ENCODE data around the gene SENP7. TPM values are rescaled to one million over a fixed set of nuclear protein-coding genes. Genes with fewer than 3 reads are reported as not detected.
"Not testable (repeated sequence)": the region's sequence is repeated elsewhere in the genome, so short reads cannot be mapped to it uniquely, and the experiment has no call there.

SENP7 gene, protein sequence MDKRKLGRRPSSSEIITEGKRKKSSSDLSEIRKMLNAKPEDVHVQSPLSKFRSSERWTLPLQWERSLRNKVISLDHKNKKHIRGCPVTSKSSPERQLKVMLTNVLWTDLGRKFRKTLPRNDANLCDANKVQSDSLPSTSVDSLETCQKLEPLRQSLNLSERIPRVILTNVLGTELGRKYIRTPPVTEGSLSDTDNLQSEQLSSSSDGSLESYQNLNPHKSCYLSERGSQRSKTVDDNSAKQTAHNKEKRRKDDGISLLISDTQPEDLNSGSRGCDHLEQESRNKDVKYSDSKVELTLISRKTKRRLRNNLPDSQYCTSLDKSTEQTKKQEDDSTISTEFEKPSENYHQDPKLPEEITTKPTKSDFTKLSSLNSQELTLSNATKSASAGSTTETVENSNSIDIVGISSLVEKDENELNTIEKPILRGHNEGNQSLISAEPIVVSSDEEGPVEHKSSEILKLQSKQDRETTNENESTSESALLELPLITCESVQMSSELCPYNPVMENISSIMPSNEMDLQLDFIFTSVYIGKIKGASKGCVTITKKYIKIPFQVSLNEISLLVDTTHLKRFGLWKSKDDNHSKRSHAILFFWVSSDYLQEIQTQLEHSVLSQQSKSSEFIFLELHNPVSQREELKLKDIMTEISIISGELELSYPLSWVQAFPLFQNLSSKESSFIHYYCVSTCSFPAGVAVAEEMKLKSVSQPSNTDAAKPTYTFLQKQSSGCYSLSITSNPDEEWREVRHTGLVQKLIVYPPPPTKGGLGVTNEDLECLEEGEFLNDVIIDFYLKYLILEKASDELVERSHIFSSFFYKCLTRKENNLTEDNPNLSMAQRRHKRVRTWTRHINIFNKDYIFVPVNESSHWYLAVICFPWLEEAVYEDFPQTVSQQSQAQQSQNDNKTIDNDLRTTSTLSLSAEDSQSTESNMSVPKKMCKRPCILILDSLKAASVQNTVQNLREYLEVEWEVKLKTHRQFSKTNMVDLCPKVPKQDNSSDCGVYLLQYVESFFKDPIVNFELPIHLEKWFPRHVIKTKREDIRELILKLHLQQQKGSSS
- total RNA-seq (10 to 100 TPM; 11.1 to 13.2 TPM), polyA plus RNA-seq (8.3 TPM)

DNA sequence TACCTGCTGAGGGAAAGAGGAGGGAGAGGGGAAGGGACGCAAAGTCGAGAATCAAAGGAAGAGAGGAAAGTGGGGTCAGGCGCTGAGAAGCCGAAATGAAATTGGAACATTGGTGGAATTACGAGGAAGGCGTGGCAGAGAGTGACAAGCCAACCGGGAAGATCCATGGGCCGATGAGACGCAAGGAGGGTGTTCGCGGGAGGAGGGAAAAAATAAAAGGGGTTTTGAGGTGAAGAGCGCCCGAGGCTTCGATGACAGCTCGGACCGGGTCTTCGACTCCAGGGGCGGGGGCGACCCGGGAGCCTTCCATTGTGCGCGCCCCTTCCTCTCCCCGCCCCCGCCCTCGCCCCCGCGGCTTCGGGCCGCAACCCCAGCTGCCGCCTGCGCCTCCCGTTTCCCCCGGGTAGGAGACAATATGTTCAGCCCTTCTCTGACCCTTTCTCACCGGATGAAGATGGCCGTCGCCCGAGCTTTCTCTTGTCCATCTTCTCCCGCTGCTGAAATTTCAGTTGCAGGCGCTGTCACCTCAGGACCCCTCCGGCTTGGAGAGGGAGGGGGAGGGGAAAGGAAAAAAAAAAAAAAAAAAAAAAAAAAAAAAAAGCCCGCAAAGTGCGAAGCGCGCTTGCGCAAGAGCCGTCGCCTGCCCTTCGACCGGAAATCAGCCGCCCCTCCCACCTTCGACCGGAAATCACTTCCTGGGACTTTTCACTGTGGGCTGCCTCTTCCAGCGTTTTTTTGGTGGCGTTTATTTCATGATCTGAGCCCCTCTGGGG, at the start of gene SENP7:
SENP7 (minus strand) TSS at position 567 of the 773 bp plus-strand sequence; CDS start at position 485, 82 bp downstream.
- Mint-ChIP-seq H3K9me3 (peaks cover 0 to 6% (median 2%) of the 10 kb centered on the region in 5 donors), H3K4me3 (peak within 1 kb of the TSS; percentile 99 to 100 (median 100)), H3K4me1 (peaks cover 44 to 63% (median 63%) of the 10 kb centered on the region in 3 donors), H3K27ac (peak within 1 kb of the TSS; percentile 97 to 100 (median 99)), H3K27me3 (peaks cover 0 to 10% of the 10 kb centered on the region in 2 donors), H3K36me3 (peaks cover 3 to 21% (median 6%) of the 10 kb centered on the region in 3 donors)
- ChIA-PET CTCF (interaction anchor here (1.0 to 1.6 kb wide), 4 partner anchors 58 to 163 kb away, joined by 3 to 6 read pairs (median 3); partner anchors contain the start of genes PCNP and ZBTB11), POLR2A (interaction anchor here (0.6 to 1.5 kb wide), 8 partner anchors 9 to 164 kb away, joined by 3 to 9 read pairs (median 4); partner anchors contain the start of genes PCNP, TRMT10C and ZBTB11)
- Histone ChIP-seq H3K4me1 (ENCODE audit: insufficient read depth, low read length) (peaks cover 52% of the 10 kb centered on the region), H3K27ac (ENCODE audit: low read depth, low read length) (peak within 1 kb of the TSS; percentile 92), H3K27me3 (ENCODE audit: insufficient read depth, low read length, poor library complexity, severe bottlenecking) (no peaks in the 10 kb centered on the region), H3K4me3 (ENCODE audit: low read length) (peak within 1 kb of the TSS; percentile 93), H3K36me3 (ENCODE audit: insufficient read depth, low read length) (no peaks in the 10 kb centered on the region), H3K9me3 (ENCODE audit: low read length) (no peaks in the 10 kb centered on the region)
- peak; percentile 65 to 86 (median 76) for DNase-seq

DNA sequence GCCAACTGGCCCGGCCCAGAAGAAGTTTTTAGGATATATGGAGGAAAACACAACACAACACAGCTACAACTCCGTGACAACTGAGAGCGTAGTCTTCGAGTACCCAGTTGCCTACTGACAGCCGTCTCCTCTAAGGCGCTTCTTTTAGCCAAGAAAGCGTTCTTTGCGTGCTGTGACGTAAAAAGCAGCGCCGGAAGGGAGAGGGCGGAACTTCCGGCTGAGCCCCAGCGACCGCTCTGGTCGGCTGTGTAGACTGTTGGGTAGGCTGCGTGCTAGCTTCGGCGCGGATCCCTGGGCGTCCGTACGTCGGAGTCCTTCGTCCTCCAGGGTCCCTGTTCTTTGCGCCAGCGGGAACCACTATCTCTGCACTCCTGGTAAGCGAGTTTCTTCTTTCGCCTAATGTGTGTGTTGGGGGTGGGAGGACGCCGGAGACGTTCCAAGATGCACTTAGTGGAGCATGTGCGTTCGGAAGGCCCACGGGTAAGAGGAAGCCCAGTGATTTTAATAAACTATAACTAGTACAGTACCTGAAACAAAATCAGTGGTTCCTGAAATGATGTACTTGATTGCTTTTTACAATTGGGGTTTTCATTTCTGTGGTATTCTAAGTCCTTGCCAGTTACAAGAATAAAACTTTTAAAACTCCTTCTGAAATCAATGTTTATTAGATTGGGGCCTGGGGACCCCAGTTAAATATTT, 48.8 kb upstream of the SENP7 start, which contains the start of gene TRMT10C:
TRMT10C (plus strand) TSS at position 239 of the 699 bp plus-strand sequence. CDS start 2,914 bp downstream, outside the sequence.
- peaks cover 25 to 45% (median 33%) of the 10 kb centered on the region in 3 donors for H3K4me1 Mint-ChIP-seq
- peaks cover 0 to 7% of the 10 kb centered on the region in 2 donors for H3K27me3 Mint-ChIP-seq
- Histone ChIP-seq H3K27ac (ENCODE audit: low read depth, low read length) (peak within 1 kb of the TSS; percentile 88), H3K4me1 (ENCODE audit: insufficient read depth, low read length) (peaks cover 17% of the 10 kb centered on the region), H3K36me3 (ENCODE audit: insufficient read depth, low read length) (peaks cover 12% of the 10 kb centered on the region), H3K27me3 (ENCODE audit: insufficient read depth, low read length, poor library complexity, severe bottlenecking) (no peaks in the 10 kb centered on the region), H3K9me3 (ENCODE audit: low read length) (no peaks in the 10 kb centered on the region), H3K4me3 (ENCODE audit: low read length) (peak within 1 kb of the TSS; percentile 98)
- H3K4me3 Mint-ChIP-seq = peak within 1 kb of the TSS; percentile 96 to 100 (median 99)
- H3K9me3 Mint-ChIP-seq = peaks cover 0 to 2% (median 0%) of the 10 kb centered on the region in 5 donors
- ChIA-PET POLR2A (interaction anchor here (0.5 to 2.2 kb wide), 5 partner anchors 12 to 163 kb away, joined by 3 to 25 read pairs (median 4); partner anchors contain the start of genes CEP97 and PCNP), CTCF (interaction anchor here (1.4 to 2.8 kb wide), 2 partner anchors 9 to 12 kb away, joined by 3 to 11 read pairs; partner anchors contain the start of gene PCNP)
- peaks cover 0 to 40% (median 13%) of the 10 kb centered on the region in 3 donors for H3K36me3 Mint-ChIP-seq
- peak; percentile 86 to 95 (median 89) for DNase-seq
- H3K27ac Mint-ChIP-seq = peak within 1 kb of the TSS; percentile 93 to 99 (median 99)

DNA sequence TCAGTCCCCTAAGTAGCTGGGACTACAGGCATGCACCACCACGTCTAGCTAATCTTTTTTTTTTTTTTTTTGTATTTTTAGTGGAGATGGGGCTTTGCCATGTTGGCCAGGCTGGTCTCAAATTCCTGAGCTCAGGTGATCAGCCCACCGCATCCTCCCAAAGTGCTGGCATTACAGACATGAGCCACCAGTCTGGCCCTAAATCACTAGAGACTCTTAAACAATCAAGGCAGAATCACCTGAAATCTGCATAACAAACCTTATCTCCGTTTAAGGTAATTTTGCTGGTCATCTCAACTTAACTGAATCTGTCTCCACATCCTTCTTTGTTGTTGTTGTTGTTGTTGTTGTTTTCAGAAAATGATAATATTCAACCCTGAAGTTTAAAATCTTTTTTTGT, 43.1 kb upstream of the SENP7 start:
- no peak overlapping the region for H3K4me3 Mint-ChIP-seq
- no peaks in the 10 kb centered on the region for H3K9me3 Mint-ChIP-seq
- Histone ChIP-seq H3K4me3 (ENCODE audit: low read length) (no peak overlapping the region), H3K4me1 (ENCODE audit: insufficient read depth, low read length) (no peaks in the 10 kb centered on the region), H3K9me3 (ENCODE audit: low read length) (no peaks in the 10 kb centered on the region), H3K27me3 (ENCODE audit: insufficient read depth, low read length, poor library complexity, severe bottlenecking) (no peaks in the 10 kb centered on the region), H3K36me3 (ENCODE audit: insufficient read depth, low read length) (no peaks in the 10 kb centered on the region), H3K27ac (ENCODE audit: low read depth, low read length) (no peak overlapping the region)
- peaks cover 4 to 5% (median 4%) of the 10 kb centered on the region in 3 donors for H3K4me1 Mint-ChIP-seq
- peaks cover 0 to 1% (median 0%) of the 10 kb centered on the region in 3 donors for H3K36me3 Mint-ChIP-seq
- no peak overlapping the region for H3K27ac Mint-ChIP-seq
- POLR2A ChIA-PET = interaction anchor here (0.6 kb wide), 1 partner anchor 83 kb away, joined by 3 read pairs; no protein-coding TSS in a partner anchor
- DNase-seq = no peak
- CTCF ChIA-PET = interaction anchor here (1.1 to 2.0 kb wide), 2 partner anchors 10 to 13 kb away, joined by 3 to 6 read pairs; no protein-coding TSS in a partner anchor
- H3K27me3 Mint-ChIP-seq = peaks cover 9 to 32% of the 10 kb centered on the region in 2 donors

DNA sequence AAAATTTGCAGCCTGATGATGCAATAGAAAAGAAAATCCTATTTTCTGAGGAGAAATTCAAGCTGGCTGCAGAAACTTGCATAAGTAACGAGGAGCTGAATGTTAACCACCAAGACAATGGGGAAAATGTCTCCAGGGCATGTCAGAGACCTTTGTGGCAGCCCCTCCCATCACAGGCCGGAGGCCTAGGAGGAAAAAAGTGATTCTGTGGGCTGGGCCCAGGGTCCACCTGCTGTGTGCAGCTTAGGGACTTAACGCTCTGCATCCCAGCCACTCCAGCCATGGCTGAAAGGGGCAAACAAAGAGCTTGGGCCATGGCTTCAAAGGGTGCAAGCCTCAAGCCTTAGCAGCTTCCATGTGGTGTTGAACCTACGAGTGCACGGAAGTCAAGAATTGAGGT, 40.4 kb upstream of the SENP7 start:
- CTCF ChIA-PET; H3K36me3 ChIP-seq (ENCODE audit: insufficient read depth, low read length); DNase-seq; H3K9me3 Mint-ChIP-seq; H3K4me1 ChIP-seq (ENCODE audit: insufficient read depth, low read length); POLR2A ChIA-PET; H3K4me3 Mint-ChIP-seq; H3K27me3 ChIP-seq (ENCODE audit: insufficient read depth, low read length, poor library complexity, severe bottlenecking); H3K4me3 ChIP-seq (ENCODE audit: low read length); H3K27ac Mint-ChIP-seq; H3K27ac ChIP-seq (ENCODE audit: low read depth, low read length); H3K9me3 ChIP-seq (ENCODE audit: low read length); H3K4me1 Mint-ChIP-seq; H3K36me3 Mint-ChIP-seq: not testable (repeated sequence)
- peaks cover 11 to 27% of the 10 kb centered on the region in 2 donors for H3K27me3 Mint-ChIP-seq

DNA sequence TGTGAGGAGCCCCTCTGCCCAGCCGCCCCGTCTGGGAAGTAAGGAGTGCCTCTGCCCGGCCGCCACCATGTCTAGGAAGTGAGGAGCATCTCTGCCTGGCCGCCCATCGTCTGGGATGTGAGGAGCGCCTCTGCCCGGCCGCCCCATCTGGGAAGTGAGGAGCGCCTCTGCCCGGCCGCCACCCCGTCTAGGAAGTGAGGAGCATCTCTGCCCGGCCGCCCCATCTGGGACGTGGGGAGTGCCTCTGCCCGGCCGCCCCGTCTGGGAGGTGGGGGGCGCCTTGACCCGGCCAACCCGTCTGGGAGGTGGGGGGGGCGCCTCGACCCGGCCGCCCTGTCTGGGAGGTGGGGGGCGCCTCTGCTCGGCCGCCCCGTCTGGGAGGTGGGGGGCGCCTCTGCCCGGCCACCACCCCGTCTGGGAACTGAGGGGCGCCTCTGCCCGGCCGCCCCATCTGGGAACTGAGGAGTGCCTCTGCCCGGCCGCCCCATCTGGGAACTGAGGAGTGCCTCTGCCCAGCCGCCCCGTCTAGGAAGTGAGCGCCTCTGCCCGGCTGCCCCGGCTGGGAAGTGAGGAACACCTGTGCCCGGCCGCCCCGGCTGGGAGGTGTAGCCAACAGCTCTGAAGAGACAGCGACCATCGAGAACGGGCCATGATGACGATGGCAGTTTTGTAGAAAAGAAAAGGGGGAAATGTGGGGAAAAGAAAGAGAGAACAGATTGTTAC, 38.5 kb upstream of the SENP7 start:
- H3K9me3 Mint-ChIP-seq; H3K4me1 Mint-ChIP-seq; H3K4me1 ChIP-seq (ENCODE audit: insufficient read depth, low read length); H3K36me3 Mint-ChIP-seq; H3K36me3 ChIP-seq (ENCODE audit: insufficient read depth, low read length); H3K9me3 ChIP-seq (ENCODE audit: low read length); H3K4me3 Mint-ChIP-seq; H3K4me3 ChIP-seq (ENCODE audit: low read length); DNase-seq; CTCF ChIA-PET; H3K27ac ChIP-seq (ENCODE audit: low read depth, low read length); POLR2A ChIA-PET; H3K27me3 ChIP-seq (ENCODE audit: insufficient read depth, low read length, poor library complexity, severe bottlenecking): not testable (repeated sequence)
- Mint-ChIP-seq H3K27ac (peak overlapping the region in 1 of 8 donors; percentile 24), H3K27me3 (peaks cover 11 to 23% of the 10 kb centered on the region in 2 donors)

DNA sequence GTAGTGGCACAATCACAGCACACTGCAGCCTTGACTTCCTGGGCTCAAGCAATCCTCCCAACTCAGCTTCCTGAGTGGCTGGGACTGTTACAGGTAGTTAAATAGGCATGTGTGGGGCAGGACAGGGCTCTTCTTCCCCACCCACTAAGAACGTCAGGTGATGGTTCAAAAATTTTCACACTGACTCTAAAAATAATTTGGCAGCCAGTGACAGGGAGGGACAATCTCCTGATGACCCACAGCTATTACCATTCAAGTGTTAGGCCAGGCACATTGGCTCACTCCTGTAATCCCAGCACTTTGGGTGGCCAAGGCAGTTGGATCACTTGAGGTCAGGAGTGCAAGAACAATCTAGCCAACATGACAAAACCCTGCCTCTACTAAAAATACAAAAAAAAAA, 36.5 kb upstream of the SENP7 start:
- Mint-ChIP-seq H3K27ac (no peak overlapping the region), H3K9me3 (no peaks in the 10 kb centered on the region), H3K4me1 (peaks cover 2 to 12% (median 2%) of the 10 kb centered on the region in 3 donors), H3K27me3 (peaks cover 3 to 7% of the 10 kb centered on the region in 2 donors), H3K36me3 (no peaks in the 10 kb centered on the region), H3K4me3 (no peak overlapping the region)
- H3K27me3 ChIP-seq (ENCODE audit: insufficient read depth, low read length, poor library complexity, severe bottlenecking) = no peaks in the 10 kb centered on the region
- no peaks in the 10 kb centered on the region for H3K9me3 ChIP-seq (ENCODE audit: low read length)
- no peaks in the 10 kb centered on the region for H3K36me3 ChIP-seq (ENCODE audit: insufficient read depth, low read length)
- ChIA-PET CTCF (no interaction called here), POLR2A (no interaction called here)
- H3K4me3 ChIP-seq (ENCODE audit: low read length) = no peak overlapping the region
- H3K27ac ChIP-seq (ENCODE audit: low read depth, low read length) = no peak overlapping the region
- H3K4me1 ChIP-seq (ENCODE audit: insufficient read depth, low read length) = peaks cover 2% of the 10 kb centered on the region
- no peak for DNase-seq

Data from CD8-positive, alpha-beta memory T cell (primary cell).